ENCODE data around the gene DGCR6L.
"Not testable (repeated sequence)": the region's sequence is repeated elsewhere in the genome, so short reads cannot be mapped to it uniquely, and the experiment has no call there.

Gene DGCR6L

GRCh38 chr22:20308806-20309650, 10.8 kb downstream of the DGCR6L start:
- not testable (repeated sequence) for DNase-seq (ENCODE audit: low spot score)

DNA sequence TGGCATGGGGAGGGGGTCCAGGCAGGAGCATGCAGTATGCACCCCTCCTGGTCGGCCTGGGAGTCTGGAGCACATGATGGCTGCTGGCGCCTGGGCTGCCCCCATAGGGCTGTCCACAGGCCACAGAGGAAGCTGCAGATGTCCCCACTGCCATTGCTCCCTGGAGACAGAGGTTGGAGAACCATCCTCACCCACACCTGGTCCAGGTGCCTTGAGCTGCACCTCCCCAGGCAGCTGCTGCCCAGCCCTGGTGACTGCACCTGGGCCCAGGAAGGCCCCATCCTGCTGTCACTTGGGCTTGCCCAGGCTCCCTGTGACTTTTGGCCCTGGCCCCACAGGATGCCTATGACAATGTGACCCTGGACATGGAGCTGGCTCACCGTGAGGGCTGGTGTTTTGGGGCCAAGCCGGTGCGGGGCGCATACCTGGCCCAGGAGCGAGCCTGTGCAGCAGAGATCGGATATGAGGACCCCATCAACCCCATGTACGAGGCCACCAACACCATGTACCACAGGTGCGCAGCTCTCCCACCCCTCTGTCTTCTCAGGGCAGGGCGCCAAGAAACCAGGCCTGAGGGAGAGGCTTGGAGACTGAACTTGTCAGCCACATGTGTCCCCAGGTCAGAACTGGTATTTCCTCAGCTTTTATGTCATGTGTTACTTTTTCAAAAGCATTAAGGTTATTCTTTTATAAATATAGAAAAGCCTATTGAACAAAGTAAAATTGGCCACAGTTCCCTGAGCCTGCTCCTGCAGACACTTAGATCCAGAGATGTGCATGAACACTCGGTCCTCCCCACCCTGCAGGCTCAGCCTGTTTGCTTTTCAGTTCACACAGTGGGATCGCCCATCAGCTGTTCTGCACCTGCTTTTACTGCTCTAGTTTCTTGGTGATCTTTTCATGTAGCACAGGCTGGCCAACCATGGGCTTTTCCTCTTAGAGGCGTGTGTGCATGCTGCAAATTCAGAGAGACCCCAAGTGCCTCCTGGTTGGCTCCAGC, 12.1 kb downstream of the DGCR6L start:
- DNase-seq (ENCODE audit: low spot score) = not testable (repeated sequence)

GRCh38 chr22:20306646-20307447, 13.0 kb downstream of the DGCR6L start:
- DNase-seq (ENCODE audit: low spot score) = not testable (repeated sequence)

- no peak for DNase-seq (ENCODE audit: low spot score)
Measured at GRCh38 chr22:20305894-20306645, 13.8 kb downstream of the DGCR6L start.

DNA sequence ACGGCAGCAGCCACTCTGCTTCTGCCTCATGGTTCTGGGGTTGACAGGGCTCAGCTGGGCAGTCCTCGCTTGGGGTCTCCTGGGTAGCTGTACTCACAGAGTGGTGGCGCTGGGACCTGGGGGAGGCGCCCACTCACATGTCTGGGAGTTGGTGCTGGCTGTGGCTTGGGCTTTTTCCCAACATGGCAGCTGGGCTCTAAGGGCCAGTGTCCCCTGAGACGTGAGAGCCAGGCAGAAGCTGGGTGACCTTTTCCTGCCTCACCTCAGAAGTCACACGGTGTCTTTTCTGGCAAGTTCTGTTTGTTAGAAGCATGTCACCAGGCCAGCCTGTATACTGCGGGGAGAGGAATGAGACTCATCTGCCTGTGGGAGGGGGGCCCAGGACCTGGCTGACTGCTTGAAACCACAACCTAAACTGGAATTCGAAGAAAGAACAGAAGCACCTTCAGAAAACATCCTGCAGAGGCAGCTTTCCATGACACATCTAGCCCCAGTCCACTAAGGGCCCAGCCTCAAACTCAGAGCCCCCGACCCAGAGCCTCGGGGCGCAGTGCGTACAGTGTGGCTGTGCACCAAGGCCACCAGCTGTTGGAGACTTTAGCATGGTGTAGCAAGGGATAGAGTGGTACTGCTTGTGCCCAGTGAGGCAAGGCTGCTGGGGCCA, 14.5 kb downstream of the DGCR6L start:
- DNase-seq (ENCODE audit: low spot score) = not testable (repeated sequence)

GRCh38 chr22:20304646-20305045, 15.2 kb downstream of the DGCR6L start:
- no peak for DNase-seq (ENCODE audit: low spot score)

GRCh38 chr22:20303229-20303534, 16.7 kb downstream of the DGCR6L start:
- DNase-seq (ENCODE audit: low spot score) = not testable (repeated sequence)

GRCh38 chr22:20302438-20303228, 17.2 kb downstream of the DGCR6L start:
- no peak for DNase-seq (ENCODE audit: low spot score)

- no peak for DNase-seq (ENCODE audit: low spot score)
Measured at GRCh38 chr22:20299746-20300136, 20.1 kb downstream of the DGCR6L start.

GRCh38 chr22:20298803-20299745, 20.8 kb downstream of the DGCR6L start:
- DNase-seq (ENCODE audit: low spot score) = peak; percentile 52

DNA sequence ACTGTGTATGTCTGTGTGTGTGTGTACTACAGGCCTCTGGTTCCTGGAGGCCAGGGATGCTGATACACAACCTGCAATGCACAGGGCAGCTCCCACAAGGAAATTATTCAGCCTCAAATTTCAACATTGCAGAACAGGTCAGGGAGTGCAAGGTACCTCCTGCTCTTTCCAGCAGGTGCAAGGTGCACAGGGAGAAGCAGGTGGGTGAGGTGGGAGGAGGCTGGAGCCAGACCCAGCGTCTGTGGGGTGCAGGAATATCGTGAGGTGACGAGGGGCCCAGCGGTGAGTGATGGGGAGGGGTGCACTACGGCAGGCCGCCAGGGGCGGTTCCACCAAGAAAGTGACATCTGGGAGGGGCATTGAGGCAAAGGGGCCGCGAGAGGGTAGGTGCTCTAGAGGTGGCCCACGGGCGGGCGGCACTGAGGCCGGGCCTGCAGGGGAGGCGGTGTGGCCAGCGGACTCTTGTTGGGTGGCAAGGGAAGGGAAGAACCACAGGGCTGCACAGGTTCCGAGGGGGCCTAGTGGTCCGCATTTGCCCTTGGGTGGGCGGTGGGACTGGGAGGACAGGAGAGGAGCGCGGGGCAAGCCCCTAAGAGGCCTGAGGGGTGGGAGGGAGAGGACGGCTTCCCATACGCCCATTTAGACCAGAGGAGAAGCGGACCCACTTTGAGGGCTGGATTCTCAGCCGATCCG, 21.6 kb downstream of the DGCR6L start:
- no peak for DNase-seq (ENCODE audit: low spot score)

- DNase-seq (ENCODE audit: low spot score) = no peak
Measured at GRCh38 chr22:20297414-20298109, 22.3 kb downstream of the DGCR6L start.

DNA sequence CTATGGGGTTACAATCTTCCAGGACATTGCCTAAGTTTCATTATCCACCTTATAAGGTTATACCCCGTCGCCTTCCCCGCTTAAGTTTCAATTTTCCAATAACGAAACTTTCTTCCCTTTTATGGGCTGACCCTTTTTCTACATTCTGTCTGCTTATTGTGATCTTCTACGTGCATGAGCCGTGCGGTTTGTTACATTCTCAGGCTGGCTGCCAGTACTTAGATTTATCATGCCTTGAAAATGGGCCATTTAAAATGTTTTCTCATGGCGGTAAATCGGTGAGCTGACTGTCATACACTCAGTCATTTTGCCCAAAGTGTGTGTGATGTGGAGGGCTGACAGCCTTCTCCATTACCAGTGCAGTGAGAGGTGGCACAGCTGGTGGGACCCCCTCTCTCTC, 23.3 kb downstream of the DGCR6L start:
- DNase-seq (ENCODE audit: low spot score) = no peak

DNA sequence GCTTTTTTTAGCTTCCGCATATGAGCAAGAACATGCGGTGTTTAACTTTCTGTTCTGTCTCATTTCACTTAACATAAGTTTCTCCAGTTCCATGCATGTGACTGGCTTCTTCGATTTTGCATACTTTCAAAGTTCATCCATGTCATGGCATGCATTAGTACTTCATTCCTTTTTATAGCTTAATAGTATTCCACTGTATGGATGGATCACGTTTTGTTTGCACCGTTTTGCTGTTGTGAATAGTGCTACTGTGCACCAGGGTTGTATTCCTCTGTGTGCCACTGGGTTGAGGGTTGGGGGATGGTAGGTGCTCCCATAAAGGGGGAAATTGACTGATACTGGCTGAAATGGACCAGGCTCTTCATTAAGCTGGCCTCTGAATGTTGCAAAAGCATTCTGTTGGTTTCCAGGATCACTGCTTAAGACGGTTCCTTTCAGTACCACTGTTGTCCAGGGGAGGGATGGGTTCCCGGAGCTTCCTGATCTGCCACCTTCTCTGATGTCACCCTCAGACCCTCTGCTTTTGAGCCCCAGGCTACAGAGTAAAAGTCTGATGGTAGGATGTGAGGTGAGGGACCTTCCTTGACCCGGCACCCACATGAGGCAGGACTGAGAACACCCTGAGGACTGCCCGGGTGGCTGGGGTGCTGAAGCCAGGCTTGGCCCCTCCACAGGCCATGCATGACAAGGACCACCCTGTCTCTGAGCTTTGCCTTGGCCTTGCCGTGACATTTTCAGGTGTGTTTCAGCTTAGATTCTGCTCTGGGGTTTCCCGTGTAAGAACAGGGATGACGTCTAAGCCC, 24.4 kb downstream of the DGCR6L start:
- no peak for DNase-seq (ENCODE audit: low spot score)

DNA sequence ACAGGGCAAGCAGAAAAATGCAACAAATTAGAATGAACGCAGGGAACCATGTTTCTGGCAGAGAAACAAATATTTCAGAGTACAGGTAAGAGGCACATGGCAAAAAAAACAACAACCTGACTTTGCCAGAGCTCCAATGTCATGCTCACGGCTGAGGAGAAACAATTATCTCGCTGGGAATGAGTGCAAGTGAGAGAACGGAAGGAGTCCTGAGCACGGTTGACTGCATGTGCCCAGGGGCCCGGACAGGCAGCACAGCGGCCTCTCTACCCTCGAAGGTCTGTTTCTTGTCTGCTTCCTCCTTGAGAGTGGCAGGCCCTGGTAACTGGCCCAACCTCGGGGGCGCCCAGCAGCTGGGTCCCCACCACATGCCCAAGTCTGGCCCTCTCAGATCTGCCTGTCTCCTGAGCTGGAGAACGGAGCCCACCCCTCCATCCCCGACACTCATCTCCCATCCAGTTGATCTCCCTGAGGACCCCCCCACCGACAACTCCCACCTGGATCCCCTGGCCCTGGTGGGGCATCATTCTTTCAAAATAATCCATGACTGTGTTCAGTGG, 27.1 kb downstream of the DGCR6L start:
- DNase-seq (ENCODE audit: low spot score) = no peak

DNA sequence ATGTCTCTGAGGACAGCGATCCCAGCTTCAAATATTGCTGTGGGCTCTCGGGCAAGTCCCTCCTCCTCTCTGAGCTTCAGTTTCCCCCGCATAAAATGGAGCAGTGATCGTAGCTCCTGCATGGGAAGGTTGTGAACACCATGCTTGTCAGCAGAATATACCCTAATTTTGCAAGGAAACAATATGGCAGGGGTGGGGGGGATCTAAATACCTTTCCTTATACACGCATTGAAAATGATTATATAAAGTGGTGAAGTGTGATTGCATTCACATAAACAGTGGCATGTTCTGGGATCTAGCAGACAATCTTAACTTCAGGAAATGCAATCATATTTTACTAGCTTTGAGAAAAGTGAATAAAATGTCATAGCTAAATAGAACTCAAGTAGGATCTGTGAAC, 27.8 kb downstream of the DGCR6L start:
- no peak for DNase-seq (ENCODE audit: low spot score)
